Measurements from ENCODE around the gene HYAL1. TPM values are rescaled to one million over a fixed set of nuclear protein-coding genes. Genes with fewer than 3 reads are reported as not detected.

Gene HYAL1
- total RNA-seq, 2 donors from 2014 or later: 2.0 TPM

DNA sequence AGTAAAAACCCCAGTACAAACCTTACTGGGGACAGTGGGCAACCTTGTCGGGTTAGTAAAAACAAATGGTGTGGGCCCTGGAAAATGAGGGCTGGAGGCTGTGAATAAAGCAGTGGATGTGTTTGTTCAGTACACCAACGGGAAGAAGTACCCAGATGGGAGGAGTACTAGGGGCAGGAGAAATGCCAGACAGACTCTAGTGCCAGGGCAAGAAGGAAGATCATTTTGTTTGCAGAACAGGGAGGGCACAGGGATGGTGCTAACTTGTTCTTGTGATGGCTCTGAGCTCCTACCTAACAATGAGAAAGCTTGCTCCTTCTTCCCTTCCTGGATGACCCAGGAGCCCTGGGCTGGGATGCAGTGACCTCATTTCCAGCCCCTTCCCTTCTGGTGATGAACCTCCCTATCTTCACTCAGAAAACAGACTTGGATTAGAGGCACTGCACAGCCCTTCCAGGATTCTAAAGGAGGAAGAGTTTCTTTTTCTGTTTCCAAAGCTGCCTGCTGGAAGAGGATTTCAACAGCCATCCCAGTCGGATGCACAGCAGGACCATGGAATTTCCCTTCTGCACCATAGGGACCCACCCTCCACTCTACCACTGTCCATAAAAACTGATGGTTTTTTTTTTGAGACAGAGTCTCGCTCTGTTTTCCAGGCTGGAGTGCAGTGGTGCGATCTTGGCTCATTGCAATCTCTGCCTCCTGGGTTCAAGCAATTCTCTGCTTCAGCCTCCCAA lies 31.1 kb upstream of the HYAL1 start:
- H3K36me3 ChIP-seq: peaks cover 8 to 13% of the 10 kb centered on the region in 2 donors
- peaks cover 34% of the 10 kb centered on the region for H3K4me1 ChIP-seq (replicated peaks)
- no peak overlapping the region for H3K4me3 ChIP-seq
- no peaks in the 10 kb centered on the region for H3K9me3 ChIP-seq
- intact Hi-C loops (cut with DNase I): no loop called here
- WGBS: 56% methylated on average over 5 of the region's 5 CpGs
- peak overlapping the region; percentile 93 to 95 for H3K27ac ChIP-seq
- no peaks in the 10 kb centered on the region for H3K27me3 ChIP-seq (replicated peaks; ENCODE audit: insufficient read depth)
- TF ChIP-seq POLR2A (IDR thresholded peaks at IDR 0.05) (no peak), POLR2AphosphoS5 (IDR thresholded peaks at IDR 0.05) (peak; percentile 74)
- TF ChIP-seq, protein P1, sequence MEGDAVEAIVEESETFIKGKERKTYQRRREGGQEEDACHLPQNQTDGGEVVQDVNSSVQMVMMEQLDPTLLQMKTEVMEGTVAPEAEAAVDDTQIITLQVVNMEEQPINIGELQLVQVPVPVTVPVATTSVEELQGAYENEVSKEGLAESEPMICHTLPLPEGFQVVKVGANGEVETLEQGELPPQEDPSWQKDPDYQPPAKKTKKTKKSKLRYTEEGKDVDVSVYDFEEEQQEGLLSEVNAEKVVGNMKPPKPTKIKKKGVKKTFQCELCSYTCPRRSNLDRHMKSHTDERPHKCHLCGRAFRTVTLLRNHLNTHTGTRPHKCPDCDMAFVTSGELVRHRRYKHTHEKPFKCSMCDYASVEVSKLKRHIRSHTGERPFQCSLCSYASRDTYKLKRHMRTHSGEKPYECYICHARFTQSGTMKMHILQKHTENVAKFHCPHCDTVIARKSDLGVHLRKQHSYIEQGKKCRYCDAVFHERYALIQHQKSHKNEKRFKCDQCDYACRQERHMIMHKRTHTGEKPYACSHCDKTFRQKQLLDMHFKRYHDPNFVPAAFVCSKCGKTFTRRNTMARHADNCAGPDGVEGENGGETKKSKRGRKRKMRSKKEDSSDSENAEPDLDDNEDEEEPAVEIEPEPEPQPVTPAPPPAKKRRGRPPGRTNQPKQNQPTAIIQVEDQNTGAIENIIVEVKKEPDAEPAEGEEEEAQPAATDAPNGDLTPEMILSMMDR (IDR thresholded peaks at IDR 0.05): no peak
- peak; percentile 77 for DNase-seq (ENCODE audit: low spot score)

DNA sequence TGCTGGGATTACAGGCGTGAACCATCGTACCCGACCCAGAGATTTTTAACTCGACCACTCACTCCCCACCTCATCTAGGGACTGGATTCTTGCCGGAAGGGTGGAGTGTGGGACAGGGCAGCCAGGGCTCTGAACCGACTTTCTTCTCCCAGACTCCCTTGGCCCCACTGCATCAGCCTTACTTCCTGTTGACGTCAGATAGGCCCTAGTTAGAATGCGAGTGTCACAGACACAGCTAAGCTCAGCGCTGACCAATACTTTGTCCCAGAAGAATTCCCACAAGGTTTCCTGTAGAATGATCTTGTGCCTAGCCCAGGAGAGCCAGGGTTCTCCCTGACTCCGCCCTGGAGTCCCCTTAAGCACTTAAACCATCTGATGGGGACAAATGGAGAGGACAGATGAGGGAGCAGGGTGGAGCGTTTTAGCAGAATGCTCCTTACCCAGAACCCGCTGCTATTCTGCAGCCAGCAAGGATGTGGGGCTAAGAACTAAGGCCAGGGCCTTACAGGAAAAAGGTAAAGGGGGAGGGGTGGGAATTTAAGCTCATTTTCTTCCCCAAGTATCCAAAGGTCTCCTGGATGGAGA lies 30.5 kb upstream of the HYAL1 start:
- no peak for DNase-seq (ENCODE audit: low spot score)
- intact Hi-C loops (cut with DNase I): no loop called here
- Histone ChIP-seq H3K4me3 (no peak overlapping the region), H3K36me3 (peaks cover 8 to 13% of the 10 kb centered on the region in 2 donors), H3K27ac (peak overlapping the region; percentile 93 to 95), H3K27me3 (replicated peaks; ENCODE audit: insufficient read depth) (no peaks in the 10 kb centered on the region), H3K9me3 (no peaks in the 10 kb centered on the region), H3K4me1 (replicated peaks) (peaks cover 34% of the 10 kb centered on the region)
- 66% methylated on average over 12 of the region's 12 CpGs for WGBS
- TF ChIP-seq POLR2A (IDR thresholded peaks at IDR 0.05) (no peak), POLR2AphosphoS5 (IDR thresholded peaks at IDR 0.05) (no peak)
- TF ChIP-seq, protein P1 (IDR thresholded peaks at IDR 0.05): no peak

DNA sequence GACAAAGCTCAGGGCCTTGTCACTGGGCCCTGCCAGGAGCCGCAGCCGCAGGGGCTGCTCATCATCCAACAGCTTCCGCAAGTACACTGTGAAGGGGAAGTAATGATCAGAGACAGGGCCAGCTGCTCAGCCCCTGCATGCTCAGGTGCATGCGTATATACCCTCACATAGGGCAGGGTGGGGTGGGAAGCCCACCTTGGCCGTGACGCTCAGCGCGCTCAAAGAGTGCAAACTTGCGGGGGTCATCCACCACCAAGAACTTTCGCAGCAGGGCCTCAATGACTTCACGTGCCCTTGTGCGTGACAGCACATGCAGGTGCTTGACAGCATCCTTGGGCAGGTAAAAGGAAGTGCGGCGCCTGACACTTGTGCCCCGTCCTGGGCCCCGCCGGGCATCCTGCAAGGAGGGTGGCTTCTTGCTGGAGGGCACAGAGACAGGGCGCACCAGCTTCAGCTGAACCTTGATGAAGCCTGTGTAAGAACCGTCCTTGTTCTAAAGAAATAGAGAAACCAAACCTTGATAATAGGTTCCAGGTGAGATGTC lies 28.1 kb upstream of the HYAL1 start:
- no peak for DNase-seq (ENCODE audit: low spot score)
- 93% methylated on average over 19 of the region's 19 CpGs for WGBS
- intact Hi-C loops (cut with DNase I): no loop called here

DNA sequence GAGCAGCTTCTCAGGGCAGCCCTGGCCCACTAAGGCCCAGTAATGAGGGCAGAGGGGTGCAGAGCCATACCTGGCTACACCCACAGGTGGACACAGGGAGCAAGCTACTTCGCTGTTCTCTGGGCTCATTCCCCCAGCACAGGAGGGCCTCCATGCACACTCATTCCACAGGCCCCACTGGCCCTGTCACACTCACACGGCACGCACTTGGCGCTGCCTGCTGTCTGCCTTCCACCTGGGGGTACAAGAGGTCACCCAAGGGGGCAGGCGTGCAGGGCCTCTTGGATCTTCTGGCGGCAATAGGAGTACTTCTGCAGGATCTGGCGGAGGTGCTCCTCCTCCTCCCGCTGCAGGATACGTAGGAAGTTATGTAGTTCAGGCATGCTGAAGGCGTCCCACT lies 27.0 kb upstream of the HYAL1 start:
- intact Hi-C loops (cut with DNase I): no loop called here
- WGBS: 96% methylated on average over 10 of the region's 10 CpGs
- no peaks in the 10 kb centered on the region for H3K27me3 ChIP-seq (replicated peaks; ENCODE audit: insufficient read depth)
- H3K9me3 ChIP-seq: no peaks in the 10 kb centered on the region
- H3K4me1 ChIP-seq (replicated peaks): peaks cover 24% of the 10 kb centered on the region
- H3K36me3 ChIP-seq: peaks cover 8 to 13% of the 10 kb centered on the region in 2 donors
- no peak overlapping the region for H3K4me3 ChIP-seq
- DNase-seq (ENCODE audit: low spot score): no peak
- TF ChIP-seq, protein P1 (IDR thresholded peaks at IDR 0.05): no peak
- TF ChIP-seq POLR2AphosphoS5 (IDR thresholded peaks at IDR 0.05) (no peak), POLR2A (IDR thresholded peaks at IDR 0.05) (no peak)
- no peak overlapping the region for H3K27ac ChIP-seq

More for the DNA sequence above, 28.1 kb upstream of the HYAL1 start:
- TF ChIP-seq POLR2A (IDR thresholded peaks at IDR 0.05) (no peak), POLR2AphosphoS5 (IDR thresholded peaks at IDR 0.05) (no peak)
- TF ChIP-seq, protein P1 (IDR thresholded peaks at IDR 0.05): no peak
- H3K4me3 ChIP-seq: no peak overlapping the region
- peaks cover 8 to 13% of the 10 kb centered on the region in 2 donors for H3K36me3 ChIP-seq
- no peak overlapping the region for H3K27ac ChIP-seq
- peaks cover 35% of the 10 kb centered on the region for H3K4me1 ChIP-seq (replicated peaks)
- H3K27me3 ChIP-seq (replicated peaks; ENCODE audit: insufficient read depth): no peaks in the 10 kb centered on the region
- H3K9me3 ChIP-seq: no peaks in the 10 kb centered on the region

Measured in prostate gland (tissue), 2 donors.